GM23338 (cell line): ENCODE results near the gene SELENOK. TPM values are rescaled to one million over a fixed set of nuclear protein-coding genes. Genes with fewer than 3 reads are reported as not detected.

Source experiments
- ATAC-seq: fragments of 200-7000 bp; cut with Tn5 transposase; 3 replicates; pipeline ENCODE4 v1.9.1; 2020
- DNase-seq: peaks from one replicate; pipeline ENCODE4 v3.0.0-alpha.2; 2015; ENCODE audit warnings: low spot score
- H2AFZ ChIP-seq: fragments of 200-600 bp; sonication (generic); 2 replicates; pipeline ENCODE4 v1.8.0; 2016; ENCODE audit warnings: antibody characterized with exemption, mild to moderate bottlenecking, moderate library complexity
- H3F3A ChIP-seq: fragments of 200-600 bp; sonication (generic); replicated peaks from 2 replicates; pipeline ENCODE4 v1.8.0; 2017; ENCODE audit warnings: antibody characterized with exemption, mixed run types, low read depth
- H3K27ac ChIP-seq: fragments of 200-600 bp; sonication (generic); 2 replicates; pipeline ENCODE4 v1.6.1; 2016; ENCODE audit warnings: low read depth
- H3K27me3 ChIP-seq: fragments of 200-600 bp; sonication (generic); 2 replicates; pipeline ENCODE4 v1.8.0; 2016; ENCODE audit warnings: mild to moderate bottlenecking, mixed run types, moderate library complexity; ENCODE audit not compliant: insufficient read depth
- H3K36me3 ChIP-seq: fragments of 200-600 bp; sonication (generic); 2 replicates; pipeline ENCODE4 v1.8.0; 2016; ENCODE audit warnings: mild to moderate bottlenecking; ENCODE audit not compliant: insufficient read depth
- H3K4me1 ChIP-seq: fragments of 200-600 bp; sonication (generic); 2 replicates; pipeline ENCODE4 v1.8.0; 2016; ENCODE audit warnings: mild to moderate bottlenecking, moderate library complexity; ENCODE audit not compliant: insufficient read depth
- H3K4me2 ChIP-seq: fragments of 200-600 bp; sonication (generic); 2 replicates; pipeline ENCODE4 v1.7.1; 2017; ENCODE audit warnings: mixed run types
- H3K4me3 ChIP-seq: fragments of 200-600 bp; sonication (generic); 2 replicates; pipeline ENCODE4 v1.6.1; 2016; ENCODE audit warnings: mixed run types
- H3K79me2 ChIP-seq: fragments of 200-600 bp; sonication (generic); replicated peaks from 2 replicates; pipeline ENCODE4 v1.8.0; 2017; ENCODE audit warnings: mild to moderate bottlenecking; ENCODE audit not compliant: insufficient read depth
- H3K9me2 ChIP-seq: fragments of 200-600 bp; sonication (generic); 2 replicates; pipeline ENCODE4 v1.8.0; 2017; ENCODE audit not compliant: insufficient read depth
- H4K20me1 ChIP-seq: fragments of 200-600 bp; sonication (generic); replicated peaks from 2 replicates; pipeline ENCODE4 v1.8.0; 2017; ENCODE audit warnings: mild to moderate bottlenecking; ENCODE audit not compliant: insufficient read depth
- H3K27ac Mint-ChIP-seq: 2 replicates; pipeline ENCODE4 v1.8.0; 2020; ENCODE audit warnings: inconsistent platforms, mild to moderate bottlenecking, moderate library complexity, mixed read lengths
- H3K27me3 Mint-ChIP-seq: 3 replicates; pipeline ENCODE4 v1.8.0; 2022; ENCODE audit warnings: low read depth, mild to moderate bottlenecking, moderate library complexity, mixed read lengths, inconsistent platforms; ENCODE audit not compliant: insufficient read depth, poor library complexity
- H3K36me3 Mint-ChIP-seq: 3 replicates; pipeline ENCODE4 v1.8.0; 2021; ENCODE audit warnings: low read depth, mild to moderate bottlenecking, inconsistent platforms, moderate library complexity, mixed read lengths
- H3K4me1 Mint-ChIP-seq: 3 replicates; pipeline ENCODE4 v1.8.0; 2020; ENCODE audit warnings: mild to moderate bottlenecking, inconsistent platforms, mixed read lengths
- H3K4me3 Mint-ChIP-seq: 3 replicates; pipeline ENCODE4 v1.8.0; 2021; ENCODE audit warnings: moderate library complexity, mild to moderate bottlenecking, inconsistent platforms, mixed read lengths
- H3K9me3 Mint-ChIP-seq: 3 replicates; pipeline ENCODE4 v1.8.0; 2020; ENCODE audit warnings: moderate library complexity, mild to moderate bottlenecking, inconsistent platforms, mixed read lengths
- CREB1 ChIP-seq: fragments of 250-450 bp; sonication (Bioruptor Pico); IDR thresholded peaks from 2 replicates; pipeline ENCODE4 v1.5.0; 2020; ENCODE audit warnings: low read depth, mild to moderate bottlenecking, moderate library complexity
- CTCF ChIP-seq, 2 experiments: fragments of 200-600 bp in 1 of 2; sonication (generic) in 1 of 2; conservative IDR thresholded peaks; 2 replicates each; pipeline versions ENCODE4 v1.5.1 to v1.6.1; 2016 to 2017; ENCODE audit warnings: antibody characterized with exemption in 2 of 2, low read depth in 2 of 2, mild to moderate bottlenecking in 2 of 2, moderate library complexity in 1 of 2
- ETS1 ChIP-seq: IDR thresholded peaks from 2 replicates; pipeline ENCODE4 v1.6.1; 2016; ENCODE audit warnings: antibody characterized with exemption
- EZH2 ChIP-seq: fragments of 200-600 bp; sonication (generic); IDR thresholded peaks from one replicate; pipeline ENCODE4 v1.8.0; 2017; ENCODE audit warnings: antibody characterized with exemption, mild to moderate bottlenecking, low read depth; ENCODE audit not compliant: unreplicated experiment
- EZH2phosphoT487 ChIP-seq: fragments of 200-600 bp; sonication (generic); IDR thresholded peaks from one replicate; pipeline ENCODE4 v1.8.1; 2018; ENCODE audit warnings: antibody characterized with exemption; ENCODE audit not compliant: unreplicated experiment
- JUNB ChIP-seq: IDR thresholded peaks from one replicate; pipeline ENCODE4 v1.6.1; 2016; ENCODE audit warnings: antibody characterized with exemption; ENCODE audit not compliant: unreplicated experiment
- NANOG ChIP-seq: IDR thresholded peaks from 2 replicates; pipeline ENCODE4 v1.6.1; 2016; ENCODE audit warnings: antibody characterized with exemption, borderline replicate concordance
- POLR2AphosphoS5 ChIP-seq: IDR thresholded peaks from 2 replicates; pipeline ENCODE4 v1.6.1; 2016; ENCODE audit warnings: antibody characterized with exemption, low read depth
- REST ChIP-seq: IDR thresholded peaks from one replicate; pipeline ENCODE4 v1.6.1; 2018; ENCODE audit warnings: antibody characterized with exemption; ENCODE audit not compliant: unreplicated experiment
- STAT1 ChIP-seq: IDR thresholded peaks from one replicate; pipeline ENCODE4 v1.6.1; 2016; ENCODE audit warnings: antibody characterized with exemption; ENCODE audit not compliant: unreplicated experiment
- ZNF114 ChIP-seq: fragments of 250-450 bp; sonication (Bioruptor Pico); IDR thresholded peaks from 2 replicates; pipeline ENCODE4 v1.5.0; 2020; ENCODE audit warnings: mild to moderate bottlenecking, moderate library complexity
- ZNF331 ChIP-seq: fragments of 250-450 bp; sonication (Bioruptor Pico); IDR thresholded peaks from 2 replicates; pipeline ENCODE4 v1.5.0; 2020; ENCODE audit warnings: low read depth, mild to moderate bottlenecking, moderate library complexity
- ZNF462 ChIP-seq: fragments of 250-450 bp; sonication (Bioruptor Pico); IDR thresholded peaks from 2 replicates; pipeline ENCODE4 v1.5.0; 2020; ENCODE audit warnings: mild to moderate bottlenecking, moderate library complexity
- long read RNA-seq: library from polyadenylated mRNA; unstranded; transcript quantifications from one replicate; pipeline ENCODE4 v2.0.0, GENCODE V29; 2020; ENCODE audit not compliant: unreplicated experiment
- polyA plus RNA-seq: library from polyadenylated mRNA; unstranded; fragments of >200 nt; fragmentation: Nextera tagmentation; extraction: Ambion mirVana; gene quantifications from 2 replicates; pipeline ENCODE4 v1.2.1, GENCODE V29; 2016
- total RNA-seq: library from RNA; depleted of rRNA; stranded (reverse); fragments of >200 nt; shearing (Covaris generic); gene quantifications from 2 replicates; pipeline ENCODE4 v1.2.3, GENCODE V29; 2014; rRNA removed

The SELENOK gene
- 21.4 and 26.4 TPM in 2 replicates for total RNA-seq
- 168 and 182 TPM in 2 replicates for polyA plus RNA-seq
- long read RNA-seq, transcript SELENOK-204 (5 exons, 1,633 nt): major isoform, 30 of 30 reads
- long read RNA-seq, partial matches to known transcripts: 0 of 30 reads
- long read RNA-seq, other reads (novel, unspliced or antisense): 0 of 30 reads

GRCh38 chr3:53891497-53892285 lies at the start of gene SELENOK:
SELENOK (minus strand) TSS chr3:53891859.
- Histone ChIP-seq H3K27ac (peak within 1 kb of the TSS; percentile 68), H2AFZ (peak within 1 kb of the TSS; percentile 72; the same call in 1 of the 2 replicates), H3K27me3 (0 out of 2 replicates have a peak, but pooled peaks cover 4% of the 10 kb centered on the region), H3K79me2 (peaks cover 45% of the 10 kb centered on the region), H3F3A (peaks cover 8% of the 10 kb centered on the region; the same call in 1 of the 2 replicates), H3K4me2 (peak within 1 kb of the TSS; percentile 88), H3K9me2 (no peaks in the 10 kb centered on the region), H3K4me3 (peak within 1 kb of the TSS; percentile 81), H3K4me1 (peaks cover 11% of the 10 kb centered on the region; the same call in 1 of the 2 replicates), H4K20me1 (peaks cover 23% of the 10 kb centered on the region), H3K36me3 (peaks cover 11% of the 10 kb centered on the region; the same call in 1 of the 2 replicates)
- Mint-ChIP-seq H3K9me3 (no peaks in the 10 kb centered on the region), H3K4me3 (peak within 1 kb of the TSS; percentile 97), H3K4me1 (peaks cover 24% of the 10 kb centered on the region), H3K36me3 (peaks cover 8% of the 10 kb centered on the region; the same call in 2 of the 3 replicates), H3K27me3 (peaks cover 1% of the 10 kb centered on the region), H3K27ac (peak within 1 kb of the TSS; percentile 99)
- peak; percentile 97 for TF ChIP-seq CREB1 (CRISPR knock-in tag)
- TF ChIP-seq NANOG: no peak
- TF ChIP-seq POLR2AphosphoS5: peak; percentile 93
- no peak for TF ChIP-seq EZH2phosphoT487
- TF ChIP-seq JUNB: no peak
- TF ChIP-seq EZH2: no peak
- TF ChIP-seq REST: no peak
- peak; percentile 59 for TF ChIP-seq ETS1
- no peak for TF ChIP-seq ZNF114 (CRISPR knock-in tag)
- no peak for TF ChIP-seq STAT1
- TF ChIP-seq ZNF331 (CRISPR knock-in tag): no peak
- TF ChIP-seq CTCF (conservative IDR thresholded peaks at IDR 0.05; ENCODE audit: low read depth in 2 of 2): no peak
- no peak for TF ChIP-seq ZNF462 (CRISPR knock-in tag)
- ATAC-seq: peak; percentile 99
- peak; percentile 100 for DNase-seq
